ENCODE data around the gene CRHR1. TPM values are rescaled to one million over a fixed set of nuclear protein-coding genes. Genes with fewer than 3 reads are reported as not detected.

The CRHR1 gene
- total RNA-seq, 4 donors from 2014 or later, result 0.25 to 3.7 (median 1.5) TPM

GRCh38 chr17:45867702-45868101 is 83.6 kb downstream of the CRHR1 start:
- no peak for DNase-seq (ENCODE audit: low spot score in 2 of 2)
- no peak for TF ChIP-seq CTCF (IDR thresholded peaks at IDR 0.05)
- TF ChIP-seq POLR2A (IDR thresholded peaks at IDR 0.05), result no peak
- WGBS, 2 donors, result 70 to 79% methylated on average over 8 of the region's 8 CpGs
- intact Hi-C loops (cut with DNase I; ENCODE audit: low total_unique reads), result no loop called here
- no peak overlapping the region for H3K4me3 ChIP-seq (ENCODE audit: low read depth, poor library complexity, severe bottlenecking)

- WGBS, 2 donors, result 62 to 87% methylated on average over 5 of the region's 5 CpGs
These were observed 84.2 kb downstream of the CRHR1 start for GRCh38 chr17:45868276-45868675.

GRCh38 chr17:45869676-45870341 is 85.7 kb downstream of the CRHR1 start:
- no peak for DNase-seq (ENCODE audit: low spot score in 2 of 2)
- intact Hi-C loops (cut with DNase I; ENCODE audit: low total_unique reads), result no loop called here
- no peak overlapping the region for H3K4me3 ChIP-seq (ENCODE audit: low read depth, poor library complexity, severe bottlenecking)
- 71% methylated on average over 14 of the region's 14 CpGs for WGBS, 2 donors
- TF ChIP-seq POLR2A (IDR thresholded peaks at IDR 0.05), result no peak
- no peak for TF ChIP-seq CTCF (IDR thresholded peaks at IDR 0.05)

More at GRCh38 chr17:45868276-45868675, 84.2 kb downstream of the CRHR1 start:
- intact Hi-C loops (cut with DNase I; ENCODE audit: low total_unique reads), result no loop called here
- no peak for DNase-seq (ENCODE audit: low spot score in 2 of 2)
- TF ChIP-seq CTCF (IDR thresholded peaks at IDR 0.05), result no peak
- H3K4me3 ChIP-seq (ENCODE audit: low read depth, poor library complexity, severe bottlenecking), result no peak overlapping the region

GRCh38 chr17:45870342-45870974 is 86.3 kb downstream of the CRHR1 start:
- intact Hi-C loops (cut with DNase I; ENCODE audit: low total_unique reads), result no loop called here
- no peak for DNase-seq (ENCODE audit: low spot score in 2 of 2)
- 48 to 50% methylated on average over 4 of the region's 4 CpGs for WGBS, 2 donors
- H3K4me3 ChIP-seq (ENCODE audit: low read depth, poor library complexity, severe bottlenecking), result no peak overlapping the region
- TF ChIP-seq POLR2A (IDR thresholded peaks at IDR 0.05) (no peak), CTCF (IDR thresholded peaks at IDR 0.05) (no peak)

- H3K4me3 ChIP-seq (ENCODE audit: low read depth, poor library complexity, severe bottlenecking), result no peak overlapping the region
- TF ChIP-seq POLR2A (IDR thresholded peaks at IDR 0.05), result no peak
- no peak for TF ChIP-seq CTCF (IDR thresholded peaks at IDR 0.05)
- intact Hi-C loops (cut with DNase I; ENCODE audit: low total_unique reads), result no loop called here
- 83 to 85% methylated on average over 5 of the region's 5 CpGs for WGBS, 2 donors
- no peak for DNase-seq (ENCODE audit: low spot score in 2 of 2)
These were observed 87.6 kb downstream of the CRHR1 start for GRCh38 chr17:45871718-45872117.

All from lower leg skin (tissue), 4 donors.